Measurements from ENCODE around the gene SPIB.

GRCh38 chr19:50377517-50377916, 41.2 kb upstream of the SPIB start:
- TF ChIP-seq, protein P1, sequence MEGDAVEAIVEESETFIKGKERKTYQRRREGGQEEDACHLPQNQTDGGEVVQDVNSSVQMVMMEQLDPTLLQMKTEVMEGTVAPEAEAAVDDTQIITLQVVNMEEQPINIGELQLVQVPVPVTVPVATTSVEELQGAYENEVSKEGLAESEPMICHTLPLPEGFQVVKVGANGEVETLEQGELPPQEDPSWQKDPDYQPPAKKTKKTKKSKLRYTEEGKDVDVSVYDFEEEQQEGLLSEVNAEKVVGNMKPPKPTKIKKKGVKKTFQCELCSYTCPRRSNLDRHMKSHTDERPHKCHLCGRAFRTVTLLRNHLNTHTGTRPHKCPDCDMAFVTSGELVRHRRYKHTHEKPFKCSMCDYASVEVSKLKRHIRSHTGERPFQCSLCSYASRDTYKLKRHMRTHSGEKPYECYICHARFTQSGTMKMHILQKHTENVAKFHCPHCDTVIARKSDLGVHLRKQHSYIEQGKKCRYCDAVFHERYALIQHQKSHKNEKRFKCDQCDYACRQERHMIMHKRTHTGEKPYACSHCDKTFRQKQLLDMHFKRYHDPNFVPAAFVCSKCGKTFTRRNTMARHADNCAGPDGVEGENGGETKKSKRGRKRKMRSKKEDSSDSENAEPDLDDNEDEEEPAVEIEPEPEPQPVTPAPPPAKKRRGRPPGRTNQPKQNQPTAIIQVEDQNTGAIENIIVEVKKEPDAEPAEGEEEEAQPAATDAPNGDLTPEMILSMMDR (IDR thresholded peaks at IDR 0.05 in 8 of 11, conservative IDR thresholded peaks at IDR 0.05 in 3 of 11): no peak
- TF ChIP-seq POLR2A (IDR thresholded peaks at IDR 0.05) (no peak), POLR2AphosphoS5 (IDR thresholded peaks at IDR 0.05) (no peak)
